Endothelial cell (in vitro differentiated cells): ENCODE data around the gene TMEM120A. TPM values are rescaled to one million over a fixed set of nuclear protein-coding genes. Genes with fewer than 3 reads are reported as not detected.
A peak's percentile ranks its signal among the peaks of the same experiment; 100 is the strongest.

Source experiments
- DNase-seq: peaks from one replicate; pipeline ENCODE4 v3.0.0; 2021; ENCODE audit warnings: low spot score
- H3K27ac Mint-ChIP-seq: one replicate; pipeline ENCODE4 v1.8.0; 2021; ENCODE audit warnings: mixed read lengths, inconsistent platforms; ENCODE audit not compliant: unreplicated experiment
- H3K27me3 Mint-ChIP-seq: one replicate; pipeline ENCODE4 v1.8.0; 2021; ENCODE audit warnings: mild to moderate bottlenecking, moderate library complexity, mixed read lengths, inconsistent platforms; ENCODE audit not compliant: unreplicated experiment
- H3K36me3 Mint-ChIP-seq: one replicate; pipeline ENCODE4 v1.8.0; 2021; ENCODE audit warnings: mild to moderate bottlenecking, low read depth, mixed read lengths, inconsistent platforms; ENCODE audit not compliant: unreplicated experiment
- H3K4me1 Mint-ChIP-seq: one replicate; pipeline ENCODE4 v1.8.0; 2021; ENCODE audit warnings: mild to moderate bottlenecking, mixed read lengths, inconsistent platforms; ENCODE audit not compliant: unreplicated experiment
- H3K4me3 Mint-ChIP-seq: one replicate; pipeline ENCODE4 v1.8.0; 2021; ENCODE audit warnings: mild to moderate bottlenecking, mixed read lengths, inconsistent platforms; ENCODE audit not compliant: unreplicated experiment
- H3K9me3 Mint-ChIP-seq: one replicate; pipeline ENCODE4 v1.8.0; 2021; ENCODE audit warnings: mixed read lengths, inconsistent platforms; ENCODE audit not compliant: unreplicated experiment
- CTCF ChIP-seq: fragments of 200-600 bp; sonication (generic); IDR thresholded peaks from one replicate; pipeline ENCODE4 v1.5.0; 2021; ENCODE audit warnings: antibody characterized with exemption; ENCODE audit not compliant: unreplicated experiment
- total RNA-seq: library from RNA; stranded (reverse); fragmentation: NEBNext Ultra II Directional; extraction: Animal tissue kit (Norgen Biotek cat#: 25700); gene quantifications from one replicate; pipeline ENCODE4 v1.2.1, GENCODE V29; 2021; ENCODE audit not compliant: unreplicated experiment

The TMEM120A gene
- total RNA-seq, 1 donor from 2014 or later, result 18.2 TPM

GRCh38 chr7:75950111-75950681, 44.2 kb downstream of the TMEM120A start:
- H3K4me1 Mint-ChIP-seq, result peaks cover 6% of the 10 kb centered on the region
- no peak for TF ChIP-seq CTCF
- no peak for DNase-seq
- peaks cover 5% of the 10 kb centered on the region for H3K36me3 Mint-ChIP-seq
- peaks cover 5% of the 10 kb centered on the region for H3K27me3 Mint-ChIP-seq
- no peak overlapping the region for H3K4me3 Mint-ChIP-seq
- H3K9me3 Mint-ChIP-seq, result no peaks in the 10 kb centered on the region
- H3K27ac Mint-ChIP-seq, result no peak overlapping the region

- H3K9me3 Mint-ChIP-seq, result no peaks in the 10 kb centered on the region
- no peaks in the 10 kb centered on the region for H3K36me3 Mint-ChIP-seq
- no peak for TF ChIP-seq CTCF
- H3K4me1 Mint-ChIP-seq, result peaks cover 6% of the 10 kb centered on the region
- H3K27me3 Mint-ChIP-seq, result peaks cover 3% of the 10 kb centered on the region
- H3K27ac Mint-ChIP-seq, result no peak overlapping the region
- no peak for DNase-seq
- H3K4me3 Mint-ChIP-seq, result no peak overlapping the region
These were observed 46.2 kb downstream of the TMEM120A start for GRCh38 chr7:75948179-75948578.

- TF ChIP-seq CTCF, result no peak
- peaks cover 3% of the 10 kb centered on the region for H3K27me3 Mint-ChIP-seq
- H3K36me3 Mint-ChIP-seq, result no peaks in the 10 kb centered on the region
- no peak for DNase-seq
- no peaks in the 10 kb centered on the region for H3K9me3 Mint-ChIP-seq
- no peak overlapping the region for H3K4me3 Mint-ChIP-seq
- H3K27ac Mint-ChIP-seq, result no peak overlapping the region
- H3K4me1 Mint-ChIP-seq, result peaks cover 6% of the 10 kb centered on the region
These were observed 48.1 kb downstream of the TMEM120A start for GRCh38 chr7:75946207-75946855.

GRCh38 chr7:75945297-75946168, 48.9 kb downstream of the TMEM120A start:
- Mint-ChIP-seq H3K4me1 (peaks cover 6% of the 10 kb centered on the region), H3K27ac (no peak overlapping the region), H3K27me3 (peaks cover 3% of the 10 kb centered on the region), H3K4me3 (peak overlapping the region; percentile 18), H3K9me3 (no peaks in the 10 kb centered on the region), H3K36me3 (no peaks in the 10 kb centered on the region)
- TF ChIP-seq CTCF, result no peak
- no peak for DNase-seq
